22Rv1 (cell line): ENCODE data around the gene ATXN1.

Experiments used
- ZFX ChIP-seq: fragments of 450-650 bp; IDR thresholded peaks from 2 replicates; pipeline ENCODE4 v1.6.1; 2017; ENCODE audit warnings: antibody characterized with exemption, borderline replicate concordance
- TF ChIP-seq, protein P1 (sequence below): fragments of 450-650 bp; IDR thresholded peaks from 2 replicates; pipeline ENCODE4 v1.5.1; 2017; ENCODE audit warnings: mild to moderate bottlenecking

DNA sequence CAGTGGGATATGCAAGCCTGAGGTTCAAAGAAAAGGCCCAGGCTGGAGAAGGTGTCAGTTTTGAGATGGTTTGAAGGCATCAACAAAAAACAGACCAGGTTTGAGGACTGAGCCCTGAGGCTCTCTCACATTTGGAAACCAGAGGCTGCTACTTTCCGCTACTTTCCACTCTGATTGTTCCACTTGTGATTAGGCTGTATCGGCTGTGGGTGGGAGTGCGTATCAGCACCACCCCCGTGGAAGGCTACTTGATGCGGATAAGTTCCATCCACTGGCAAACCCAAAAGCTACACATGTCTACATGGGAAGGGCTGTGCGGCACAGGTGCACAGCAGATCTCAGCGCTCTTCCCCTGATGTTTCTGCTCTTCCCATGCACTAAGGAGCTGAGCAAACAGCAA lies 324.2 kb downstream of the ATXN1 start:
- TF ChIP-seq, protein P1, sequence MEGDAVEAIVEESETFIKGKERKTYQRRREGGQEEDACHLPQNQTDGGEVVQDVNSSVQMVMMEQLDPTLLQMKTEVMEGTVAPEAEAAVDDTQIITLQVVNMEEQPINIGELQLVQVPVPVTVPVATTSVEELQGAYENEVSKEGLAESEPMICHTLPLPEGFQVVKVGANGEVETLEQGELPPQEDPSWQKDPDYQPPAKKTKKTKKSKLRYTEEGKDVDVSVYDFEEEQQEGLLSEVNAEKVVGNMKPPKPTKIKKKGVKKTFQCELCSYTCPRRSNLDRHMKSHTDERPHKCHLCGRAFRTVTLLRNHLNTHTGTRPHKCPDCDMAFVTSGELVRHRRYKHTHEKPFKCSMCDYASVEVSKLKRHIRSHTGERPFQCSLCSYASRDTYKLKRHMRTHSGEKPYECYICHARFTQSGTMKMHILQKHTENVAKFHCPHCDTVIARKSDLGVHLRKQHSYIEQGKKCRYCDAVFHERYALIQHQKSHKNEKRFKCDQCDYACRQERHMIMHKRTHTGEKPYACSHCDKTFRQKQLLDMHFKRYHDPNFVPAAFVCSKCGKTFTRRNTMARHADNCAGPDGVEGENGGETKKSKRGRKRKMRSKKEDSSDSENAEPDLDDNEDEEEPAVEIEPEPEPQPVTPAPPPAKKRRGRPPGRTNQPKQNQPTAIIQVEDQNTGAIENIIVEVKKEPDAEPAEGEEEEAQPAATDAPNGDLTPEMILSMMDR: no peak
- TF ChIP-seq ZFX: no peak
